ENCODE data around the gene PITRM1. TPM values are rescaled to one million over a fixed set of nuclear protein-coding genes. Genes with fewer than 3 reads are reported as not detected.
"Not testable (repeated sequence)": the region's sequence is repeated elsewhere in the genome, so short reads cannot be mapped to it uniquely, and the experiment has no call there.

Gene PITRM1
- total RNA-seq, 1 donor = 84.6 TPM

DNA sequence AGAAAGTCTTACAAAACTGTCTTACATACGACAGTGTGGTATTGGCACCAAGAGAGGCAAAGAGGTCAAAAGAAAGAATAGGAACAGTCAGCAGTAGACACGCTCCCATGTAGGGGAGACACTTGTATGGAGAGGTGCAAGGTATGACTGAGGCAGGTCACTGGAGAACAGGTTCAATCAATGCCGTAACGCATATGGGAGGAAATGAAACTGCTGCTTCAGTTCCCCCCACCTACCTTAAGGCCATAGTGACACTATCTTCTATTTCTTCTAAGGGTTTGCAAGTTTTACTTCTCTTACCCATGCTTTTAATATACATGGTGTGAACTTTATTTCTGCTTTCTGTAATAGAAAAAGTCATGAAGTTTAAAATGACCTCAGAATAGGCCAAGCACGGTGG, 5.5 kb upstream of the PITRM1 start:
- TF ChIP-seq, protein P1, sequence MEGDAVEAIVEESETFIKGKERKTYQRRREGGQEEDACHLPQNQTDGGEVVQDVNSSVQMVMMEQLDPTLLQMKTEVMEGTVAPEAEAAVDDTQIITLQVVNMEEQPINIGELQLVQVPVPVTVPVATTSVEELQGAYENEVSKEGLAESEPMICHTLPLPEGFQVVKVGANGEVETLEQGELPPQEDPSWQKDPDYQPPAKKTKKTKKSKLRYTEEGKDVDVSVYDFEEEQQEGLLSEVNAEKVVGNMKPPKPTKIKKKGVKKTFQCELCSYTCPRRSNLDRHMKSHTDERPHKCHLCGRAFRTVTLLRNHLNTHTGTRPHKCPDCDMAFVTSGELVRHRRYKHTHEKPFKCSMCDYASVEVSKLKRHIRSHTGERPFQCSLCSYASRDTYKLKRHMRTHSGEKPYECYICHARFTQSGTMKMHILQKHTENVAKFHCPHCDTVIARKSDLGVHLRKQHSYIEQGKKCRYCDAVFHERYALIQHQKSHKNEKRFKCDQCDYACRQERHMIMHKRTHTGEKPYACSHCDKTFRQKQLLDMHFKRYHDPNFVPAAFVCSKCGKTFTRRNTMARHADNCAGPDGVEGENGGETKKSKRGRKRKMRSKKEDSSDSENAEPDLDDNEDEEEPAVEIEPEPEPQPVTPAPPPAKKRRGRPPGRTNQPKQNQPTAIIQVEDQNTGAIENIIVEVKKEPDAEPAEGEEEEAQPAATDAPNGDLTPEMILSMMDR (IDR thresholded peaks at IDR 0.05; ENCODE audit: insufficient read depth, low read depth, low read length) = no peak
- no peak overlapping the region for H3K4me3 ChIP-seq (ENCODE audit: low read depth, low read length)
- DNase-seq (ENCODE audit: low read depth) = no peak

DNA sequence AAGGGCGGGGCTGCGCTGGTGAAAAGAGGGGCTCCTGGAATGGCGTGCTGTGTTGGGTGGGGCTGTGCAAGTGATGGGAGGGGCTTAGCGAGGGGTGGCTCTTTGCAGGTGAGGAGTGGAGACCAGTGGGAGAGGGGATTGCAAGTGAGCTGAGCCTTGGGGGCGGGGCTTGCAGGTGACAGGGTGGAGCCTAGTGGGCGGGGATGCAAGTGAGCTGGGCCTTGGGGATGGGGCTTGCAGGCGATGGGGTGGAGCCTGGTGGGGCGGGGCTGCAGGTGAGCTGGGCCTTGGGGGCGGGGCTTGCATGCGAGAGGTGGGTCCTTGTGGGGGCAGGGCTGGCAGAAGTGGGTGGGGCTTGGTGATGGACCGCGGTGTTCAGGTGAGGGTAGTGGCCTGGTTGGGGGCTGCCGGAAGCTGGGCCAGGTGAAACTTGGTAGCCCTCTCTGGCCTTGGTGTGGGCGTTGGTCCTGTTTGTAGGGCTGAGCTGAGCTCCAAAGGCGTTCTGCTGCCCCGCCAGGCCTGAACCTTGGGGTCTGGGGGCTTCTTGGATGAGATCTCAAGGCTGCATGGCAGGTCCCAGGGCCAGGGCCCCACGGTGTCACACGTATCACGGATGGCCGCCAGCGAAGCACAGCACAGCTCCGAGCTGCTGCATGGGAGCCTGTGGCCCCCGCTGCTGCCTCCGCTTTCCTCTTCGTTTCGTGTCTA, 743 bp upstream of the PITRM1 start:
- no peak for DNase-seq (ENCODE audit: low read depth)
- TF ChIP-seq, protein P1 (IDR thresholded peaks at IDR 0.05; ENCODE audit: insufficient read depth, low read depth, low read length) = no peak
- peak overlapping the region; percentile 64 for H3K4me3 ChIP-seq (ENCODE audit: low read depth, low read length)

DNA sequence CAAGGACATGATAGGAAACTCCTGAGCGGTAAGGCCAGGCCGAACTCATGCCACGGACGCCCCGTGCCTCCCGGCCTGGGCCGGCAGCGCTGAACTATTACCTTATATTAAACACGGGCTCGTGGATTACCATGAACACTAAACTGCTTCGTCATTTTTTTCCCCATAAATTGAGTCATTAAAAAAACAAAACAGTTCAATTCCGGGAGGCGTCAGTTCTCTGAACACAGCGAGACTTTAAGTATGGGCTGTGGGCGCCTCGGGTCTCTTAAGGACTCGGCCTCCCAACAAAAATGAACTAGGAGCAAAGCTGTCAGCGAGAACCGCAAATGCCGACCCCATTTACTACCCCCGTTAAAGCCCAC, 519 bp downstream of the PITRM1 start:
- peak; percentile 63 for DNase-seq (ENCODE audit: low read depth)
- peak overlapping the region; percentile 88 for H3K4me3 ChIP-seq (ENCODE audit: low read depth, low read length)
- TF ChIP-seq, protein P1 (IDR thresholded peaks at IDR 0.05; ENCODE audit: insufficient read depth, low read depth, low read length) = no peak

DNA sequence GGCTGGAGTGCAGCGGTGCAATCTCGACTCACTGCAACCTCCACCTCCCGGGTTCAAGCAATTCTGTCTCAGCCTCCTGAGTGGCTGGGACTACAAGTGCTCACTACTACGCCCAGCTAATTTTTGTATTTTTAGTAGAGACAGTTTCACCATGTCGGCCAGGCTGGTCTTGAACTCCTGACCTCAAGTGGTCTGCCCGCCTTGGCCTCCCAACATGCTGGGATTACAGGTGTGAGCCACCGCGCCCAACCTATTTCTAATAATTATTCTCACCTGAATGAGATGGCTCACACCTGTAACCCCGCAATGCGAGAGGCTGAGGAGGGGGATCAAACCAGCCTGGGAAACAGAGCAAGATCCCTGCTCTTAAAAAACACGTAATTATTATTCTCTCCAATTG, 1.1 kb downstream of the PITRM1 start:
- DNase-seq (ENCODE audit: low read depth) = not testable (repeated sequence)

DNA sequence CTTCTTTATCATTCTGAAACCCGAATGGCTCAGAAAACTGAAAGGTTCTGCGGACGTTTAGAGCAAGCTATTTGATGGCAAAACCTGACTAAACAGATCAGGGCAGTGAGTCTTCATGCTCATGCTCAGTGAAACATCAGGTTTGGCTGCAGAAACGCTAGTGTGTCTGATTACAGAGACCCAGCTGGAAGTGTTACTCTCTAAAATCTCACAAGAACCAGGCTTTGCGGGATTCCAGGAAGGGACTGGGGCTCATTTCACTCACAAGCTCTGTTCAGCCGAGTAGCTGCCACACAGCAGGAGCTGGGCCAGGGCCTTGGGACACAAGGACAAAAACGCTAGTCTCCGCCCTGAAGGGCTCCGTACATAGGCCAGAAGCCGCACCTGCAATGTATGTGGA, 2.9 kb downstream of the PITRM1 start:
- DNase-seq (ENCODE audit: low read depth) = no peak
- TF ChIP-seq, protein P1 (IDR thresholded peaks at IDR 0.05; ENCODE audit: insufficient read depth, low read depth, low read length) = no peak

More for the DNA sequence above, 1.1 kb downstream of the PITRM1 start:
- peak overlapping the region; percentile 88 for H3K4me3 ChIP-seq (ENCODE audit: low read depth, low read length)

DNA sequence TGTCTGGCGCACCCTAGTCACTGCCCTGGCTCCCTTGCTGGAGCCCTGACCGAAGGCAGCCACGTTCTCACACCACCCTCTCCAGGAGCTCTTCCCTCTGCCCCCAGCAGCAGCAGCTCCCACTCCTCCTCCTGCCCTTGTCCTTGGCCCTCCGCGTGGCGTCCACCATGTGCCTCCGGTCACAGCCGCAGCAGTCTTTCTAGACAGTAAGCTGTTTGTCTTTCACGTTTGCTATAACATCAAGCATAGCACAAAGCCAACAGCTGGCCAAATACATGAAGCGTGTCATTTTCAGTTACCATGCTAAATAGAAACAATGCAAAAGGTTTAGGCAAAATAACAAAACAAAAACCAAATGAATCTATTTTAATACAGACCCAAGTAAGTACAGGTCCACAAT, 3.3 kb downstream of the PITRM1 start:
- TF ChIP-seq, protein P1 (IDR thresholded peaks at IDR 0.05; ENCODE audit: insufficient read depth, low read depth, low read length) = no peak
- H3K4me3 ChIP-seq (ENCODE audit: low read depth, low read length) = no peak overlapping the region
- DNase-seq (ENCODE audit: low read depth) = no peak

More for the DNA sequence above, 2.9 kb downstream of the PITRM1 start:
- H3K4me3 ChIP-seq (ENCODE audit: low read depth, low read length) = no peak overlapping the region

DNA sequence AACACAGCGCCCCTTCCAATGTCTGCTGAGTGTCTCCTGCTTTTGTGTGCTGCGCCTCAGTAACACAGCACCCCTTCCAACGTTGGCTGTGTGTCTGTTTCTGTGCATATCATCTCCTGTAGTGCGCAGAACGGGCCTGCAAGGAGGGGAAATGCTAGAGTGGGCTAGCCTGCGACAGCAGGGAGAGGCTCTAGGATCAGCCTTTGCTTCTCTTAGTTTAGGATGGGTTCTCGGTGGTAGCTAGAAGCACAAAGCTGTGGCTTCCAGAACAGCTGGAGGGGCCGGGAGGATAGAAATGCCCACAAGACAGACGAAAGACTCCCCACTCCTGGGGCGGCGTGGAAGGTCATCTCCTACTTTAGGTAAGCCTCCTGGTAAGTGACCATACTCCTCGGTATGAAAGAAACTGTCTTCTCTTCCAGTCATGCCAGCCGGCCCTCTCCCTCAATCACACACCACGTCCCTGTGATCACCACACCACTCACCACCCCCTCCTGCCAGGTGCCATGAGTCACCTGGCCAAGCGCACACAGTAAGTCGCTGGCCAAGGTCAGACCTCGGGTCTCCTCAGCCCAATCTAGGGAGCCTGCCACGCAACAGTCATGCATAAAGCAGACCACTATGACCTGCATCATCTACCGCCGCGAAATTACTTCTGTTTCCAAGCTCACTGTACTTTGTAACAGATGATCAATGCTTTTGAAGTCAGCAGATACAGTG, 4.8 kb downstream of the PITRM1 start:
- no peak overlapping the region for H3K4me3 ChIP-seq (ENCODE audit: low read depth, low read length)
- TF ChIP-seq, protein P1 (IDR thresholded peaks at IDR 0.05; ENCODE audit: insufficient read depth, low read depth, low read length) = no peak
- no peak for DNase-seq (ENCODE audit: low read depth)
